Mucosa of descending colon (tissue), 3 donors: Measurements from ENCODE around the gene ZNF691. TPM values are rescaled to one million over a fixed set of nuclear protein-coding genes. Genes with fewer than 3 reads are reported as not detected.
A peak's percentile ranks its signal among the peaks of the same experiment; 100 is the strongest.
"Not testable (repeated sequence)": the region's sequence is repeated elsewhere in the genome, so short reads cannot be mapped to it uniquely, and the experiment has no call there.

Experiments
- ATAC-seq: fragments of 200-7000 bp; cut with Tn5 transposase; one replicate; pipeline ENCODE4 v1.9.1; 2020; ENCODE audit warnings: mild to moderate bottlenecking, moderate library complexity
- DNase-seq, 3 donors: peaks; one replicate each; pipeline ENCODE4 v3.0.0-alpha.2; 2020
- H3K36me3 ChIP-seq: fragments of 200-600 bp; one replicate; pipeline ENCODE4 v1.8.0; 2021; ENCODE audit warnings: low read depth, mild to moderate bottlenecking
- H3K4me1 ChIP-seq: fragments of 200-600 bp; one replicate; pipeline ENCODE4 v1.8.0; 2021; ENCODE audit warnings: low read depth, mild to moderate bottlenecking
- H3K4me3 ChIP-seq: fragments of 200-600 bp; one replicate; pipeline ENCODE4 v1.8.0; 2021; ENCODE audit warnings: mild to moderate bottlenecking
- H3K9me3 ChIP-seq: fragments of 200-600 bp; one replicate; pipeline ENCODE4 v1.8.0; 2021; ENCODE audit warnings: mild to moderate bottlenecking
- CTCF ChIP-seq: fragments of 200-600 bp; IDR thresholded peaks from one replicate; pipeline ENCODE4 v1.8.0; 2022; ENCODE audit warnings: antibody characterized with exemption, mild to moderate bottlenecking
- intact Hi-C, 2 donors: fragments of 100-400 bp; cut with DNase I in 1 of 2; cut with micrococcal nuclease in 1 of 2; formaldehyde crosslinking; loops; one replicate each; pipeline versions ENCODE4 v1.11.0 to v1.11.1; 2022; cut with DNase I, micrococcal nuclease
- total RNA-seq, 3 donors: library from RNA; stranded (reverse); fragmentation: NEBNext Ultra II Directional in 2 of 3; extraction: Animal tissue kit (Norgen Biotek cat#: 25700) in 2 of 3; gene quantifications; one replicate each; pipeline versions ENCODE4 v1.2.1 to v1.2.4, GENCODE V29; 2021 to 2023
- donor health status: DM: no; HTN: no; CAD: no; lungs with moderate emphysema.
- donor health status: DM: no; HTN: no; CAD: no.
- donor health status: DM: no; HTN: yes; CAD: no.

Gene ZNF691
- total RNA-seq, 3 donors from 2014 or later, result 5.9 to 10.8 (median 5.9) TPM

GRCh38 chr1:42852608-42852980 lies 6.2 kb downstream of the ZNF691 start:
- peaks cover 9% of the 10 kb centered on the region for H3K4me1 ChIP-seq
- H3K9me3 ChIP-seq, result no peaks in the 10 kb centered on the region
- intact Hi-C loops, result no loop called here
- no peak overlapping the region for H3K4me3 ChIP-seq
- no peaks in the 10 kb centered on the region for H3K36me3 ChIP-seq
- ATAC-seq (peak; percentile 22), DNase-seq (no peak)
- no peak for TF ChIP-seq CTCF

GRCh38 chr1:42853116-42853884 lies 6.9 kb downstream of the ZNF691 start:
- TF ChIP-seq CTCF, result no peak
- peaks cover 2% of the 10 kb centered on the region for H3K4me1 ChIP-seq
- no peaks in the 10 kb centered on the region for H3K36me3 ChIP-seq
- intact Hi-C loops, result no loop called here
- H3K9me3 ChIP-seq, result no peaks in the 10 kb centered on the region
- no peak overlapping the region for H3K4me3 ChIP-seq
- no peak for ATAC-seq
- no peak for DNase-seq

- ATAC-seq, intact Hi-C loops, DNase-seq, H3K36me3 ChIP-seq, H3K9me3 ChIP-seq, H3K4me1 ChIP-seq, H3K4me3 ChIP-seq: not testable (repeated sequence)
These were observed 10.1 kb downstream of the ZNF691 start for GRCh38 chr1:42856554-42856953.

- intact Hi-C loops, H3K36me3 ChIP-seq, DNase-seq, H3K9me3 ChIP-seq, H3K4me1 ChIP-seq, H3K4me3 ChIP-seq, ATAC-seq: not testable (repeated sequence)
These were observed 13.0 kb downstream of the ZNF691 start for GRCh38 chr1:42859366-42859765.

- Histone ChIP-seq H3K9me3 (peaks cover 3% of the 10 kb centered on the region), H3K4me3 (no peak overlapping the region), H3K36me3 (no peaks in the 10 kb centered on the region), H3K4me1 (no peaks in the 10 kb centered on the region)
- no peak for ATAC-seq
- TF ChIP-seq CTCF, result no peak
- no peak for DNase-seq
- intact Hi-C loops, result no loop called here
These were observed 14.1 kb downstream of the ZNF691 start for GRCh38 chr1:42860339-42861013.

- intact Hi-C loops, result no loop called here
- TF ChIP-seq CTCF, result no peak
- Histone ChIP-seq H3K4me3 (no peak overlapping the region), H3K4me1 (no peaks in the 10 kb centered on the region), H3K36me3 (no peaks in the 10 kb centered on the region), H3K9me3 (peaks cover 3% of the 10 kb centered on the region)
- ATAC-seq, result no peak
- DNase-seq, result no peak
These were observed 14.6 kb downstream of the ZNF691 start for GRCh38 chr1:42861014-42861399.
